NT2/D1 (cell line): Measurements from ENCODE around the gene FAM186B.

ENCODE experiments used
- DNase-seq: peaks from one replicate; pipeline ENCODE4 v3.0.0-alpha.2; 2011; ENCODE audit warnings: low read depth, low spot score
- H3K27me3 ChIP-seq: 2 replicates; pipeline ENCODE4 v1.6.0; 2011; ENCODE audit warnings: mild to moderate bottlenecking; ENCODE audit not compliant: insufficient read length, insufficient read depth
- H3K36me3 ChIP-seq: 2 replicates; pipeline ENCODE4 v1.6.1; 2011; ENCODE audit warnings: mild to moderate bottlenecking, low read length, mixed read lengths; ENCODE audit not compliant: insufficient read depth, insufficient read length
- H3K4me1 ChIP-seq: 2 replicates; pipeline ENCODE4 v1.5.1; 2011; ENCODE audit not compliant: insufficient read depth, insufficient read length
- H3K4me3 ChIP-seq: 2 replicates; pipeline ENCODE4 v1.5.1; 2011; ENCODE audit warnings: low read depth; ENCODE audit not compliant: insufficient read length
- H3K9ac ChIP-seq: 2 replicates; pipeline ENCODE4 v1.6.0; 2011; ENCODE audit warnings: low read depth; ENCODE audit not compliant: insufficient read length
- H3K9me3 ChIP-seq: 2 replicates; pipeline ENCODE4 v1.5.1; 2011; ENCODE audit warnings: mild to moderate bottlenecking, low read length; ENCODE audit not compliant: insufficient read depth
- SUZ12 ChIP-seq: IDR thresholded peaks from 2 replicates; pipeline ENCODE4 v1.6.1; 2011; ENCODE audit not compliant: insufficient read length, insufficient read depth; ENCODE audit errors: extremely low read depth
- YY1 ChIP-seq: IDR thresholded peaks from 2 replicates; pipeline ENCODE4 v1.6.1; 2011; ENCODE audit not compliant: insufficient read length, insufficient read depth
- ZNF274 ChIP-seq: IDR thresholded peaks from 2 replicates; pipeline ENCODE4 v1.6.1; 2011; ENCODE audit warnings: mild to moderate bottlenecking, low read depth, low read length

The FAM186B gene

DNA sequence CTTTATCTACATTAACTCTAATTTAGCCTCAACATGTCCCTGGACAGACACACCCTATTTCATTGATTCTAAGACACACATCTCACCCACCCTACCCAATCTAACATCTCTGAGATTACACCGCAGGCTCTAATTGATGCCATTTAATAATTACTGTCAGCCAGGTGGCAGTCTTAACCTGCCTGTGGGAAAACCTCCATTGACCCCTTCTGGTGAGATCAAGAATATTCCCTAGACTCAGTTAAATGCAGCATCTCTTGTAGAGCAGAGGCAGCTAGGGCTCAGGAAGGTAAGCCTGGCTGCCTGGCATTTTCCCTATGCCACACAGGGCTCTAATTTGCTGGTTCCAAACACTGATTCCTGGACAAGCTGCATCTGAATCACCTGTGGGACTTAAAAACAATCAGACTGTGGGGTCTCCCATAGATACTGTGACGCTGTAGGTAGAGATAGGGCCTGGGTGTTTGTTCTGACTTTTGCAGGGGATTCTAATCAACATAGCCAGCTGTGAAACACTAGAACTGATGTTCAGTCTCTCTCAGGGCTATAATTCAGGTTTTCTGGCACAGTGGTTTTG lies 51.8 kb downstream of the FAM186B start:
- Histone ChIP-seq H3K36me3 (peaks cover 33% of the 10 kb centered on the region), H3K9ac (no peak overlapping the region), H3K4me1 (peaks cover 4% of the 10 kb centered on the region), H3K27me3 (no peaks in the 10 kb centered on the region), H3K4me3 (no peak overlapping the region), H3K9me3 (no peaks in the 10 kb centered on the region)
- TF ChIP-seq SUZ12 (no peak), ZNF274 (no peak), YY1 (no peak)
- peak; percentile 54 for DNase-seq

DNA sequence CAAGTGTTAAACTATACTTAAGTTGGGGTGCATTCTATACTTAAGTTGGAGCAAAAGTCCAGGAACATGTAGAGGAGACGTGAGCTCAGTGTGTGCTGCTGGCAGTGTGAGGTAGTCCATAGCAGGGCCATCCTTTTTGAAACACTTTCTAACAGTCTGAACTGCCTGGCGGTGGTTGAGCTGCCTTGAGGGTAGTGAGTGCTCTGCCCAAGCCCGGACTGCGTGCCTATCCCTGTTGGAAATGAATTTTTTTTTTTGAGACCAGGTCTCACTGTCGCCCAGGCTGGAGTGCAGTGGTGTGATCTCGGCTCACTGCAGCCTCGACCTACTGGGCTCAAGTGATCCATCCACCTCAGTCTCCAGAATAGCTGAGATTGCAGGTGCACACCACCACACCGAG lies 52.5 kb downstream of the FAM186B start:
- no peak for DNase-seq
- H3K9me3 ChIP-seq: no peaks in the 10 kb centered on the region
- peaks cover 4% of the 10 kb centered on the region for H3K4me1 ChIP-seq
- no peaks in the 10 kb centered on the region for H3K27me3 ChIP-seq
- no peak overlapping the region for H3K9ac ChIP-seq
- TF ChIP-seq ZNF274 (no peak), YY1 (no peak), SUZ12 (no peak)
- peaks cover 26% of the 10 kb centered on the region for H3K36me3 ChIP-seq
- H3K4me3 ChIP-seq: no peak overlapping the region

DNA sequence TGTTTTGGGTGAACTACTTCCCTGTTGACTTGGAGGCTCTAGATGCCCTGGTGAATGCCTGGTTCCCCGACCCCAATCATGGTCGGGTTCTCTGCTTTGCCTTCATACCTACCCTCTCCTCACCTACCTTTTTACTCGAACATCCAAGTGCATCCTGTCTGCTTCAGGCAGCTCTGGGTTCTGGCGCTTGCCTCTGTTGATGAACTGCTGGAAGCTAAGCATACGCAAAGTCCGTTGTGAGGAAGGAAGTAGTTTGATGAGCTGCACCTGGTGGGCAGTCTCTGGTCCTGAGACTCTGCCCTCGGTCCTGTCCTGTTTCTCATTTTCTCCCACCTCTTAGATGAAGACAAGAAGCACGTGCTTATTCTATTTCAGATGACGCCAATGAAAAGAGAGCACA lies 53.0 kb downstream of the FAM186B start:
- TF ChIP-seq ZNF274 (no peak), YY1 (no peak), SUZ12 (no peak)
- H3K4me1 ChIP-seq: peaks cover 4% of the 10 kb centered on the region
- H3K4me3 ChIP-seq: no peak overlapping the region
- no peaks in the 10 kb centered on the region for H3K9me3 ChIP-seq
- no peaks in the 10 kb centered on the region for H3K27me3 ChIP-seq
- H3K9ac ChIP-seq: no peak overlapping the region
- no peak for DNase-seq
- peaks cover 21% of the 10 kb centered on the region for H3K36me3 ChIP-seq

GRCh38 chr12:49552014-49552413 lies 53.4 kb downstream of the FAM186B start:
- Histone ChIP-seq H3K27me3 (no peaks in the 10 kb centered on the region), H3K4me1 (peaks cover 4% of the 10 kb centered on the region), H3K9ac (no peak overlapping the region), H3K4me3 (no peak overlapping the region), H3K9me3 (no peaks in the 10 kb centered on the region), H3K36me3 (peaks cover 17% of the 10 kb centered on the region)
- DNase-seq: no peak
- TF ChIP-seq ZNF274: no peak
- TF ChIP-seq SUZ12: no peak
- TF ChIP-seq YY1: no peak

DNA sequence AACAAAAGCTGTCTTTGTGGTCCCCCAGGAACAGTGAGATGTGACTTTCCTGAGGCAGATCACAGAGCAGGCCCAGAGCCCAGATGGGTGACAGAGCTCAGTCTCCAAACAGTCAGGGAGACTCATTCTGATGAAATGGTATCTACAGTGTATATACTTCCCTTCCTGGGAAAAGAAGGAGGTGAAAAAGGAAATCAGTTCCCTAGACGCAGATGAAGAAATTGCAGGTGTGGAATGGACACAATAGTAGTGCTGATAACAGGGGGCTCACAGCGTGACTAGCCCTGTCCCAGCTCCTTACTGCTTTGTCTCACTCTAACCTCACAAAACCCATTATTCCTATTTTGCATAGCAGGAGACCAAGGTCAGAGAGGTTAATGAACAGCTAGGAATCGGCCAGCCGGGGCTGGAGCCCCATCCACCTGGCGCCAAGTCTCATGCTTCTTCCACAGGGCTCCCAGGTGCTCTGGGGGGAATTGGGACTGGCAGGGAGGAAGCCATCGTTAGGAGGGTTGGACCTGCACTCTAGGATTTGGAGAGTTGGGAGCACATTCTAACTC lies 54.7 kb downstream of the FAM186B start:
- TF ChIP-seq ZNF274 (no peak), SUZ12 (no peak), YY1 (no peak)
- Histone ChIP-seq H3K4me1 (peaks cover 8% of the 10 kb centered on the region), H3K4me3 (no peak overlapping the region), H3K9me3 (no peaks in the 10 kb centered on the region), H3K27me3 (no peaks in the 10 kb centered on the region), H3K36me3 (peaks cover 5% of the 10 kb centered on the region), H3K9ac (no peak overlapping the region)
- DNase-seq: no peak

DNA sequence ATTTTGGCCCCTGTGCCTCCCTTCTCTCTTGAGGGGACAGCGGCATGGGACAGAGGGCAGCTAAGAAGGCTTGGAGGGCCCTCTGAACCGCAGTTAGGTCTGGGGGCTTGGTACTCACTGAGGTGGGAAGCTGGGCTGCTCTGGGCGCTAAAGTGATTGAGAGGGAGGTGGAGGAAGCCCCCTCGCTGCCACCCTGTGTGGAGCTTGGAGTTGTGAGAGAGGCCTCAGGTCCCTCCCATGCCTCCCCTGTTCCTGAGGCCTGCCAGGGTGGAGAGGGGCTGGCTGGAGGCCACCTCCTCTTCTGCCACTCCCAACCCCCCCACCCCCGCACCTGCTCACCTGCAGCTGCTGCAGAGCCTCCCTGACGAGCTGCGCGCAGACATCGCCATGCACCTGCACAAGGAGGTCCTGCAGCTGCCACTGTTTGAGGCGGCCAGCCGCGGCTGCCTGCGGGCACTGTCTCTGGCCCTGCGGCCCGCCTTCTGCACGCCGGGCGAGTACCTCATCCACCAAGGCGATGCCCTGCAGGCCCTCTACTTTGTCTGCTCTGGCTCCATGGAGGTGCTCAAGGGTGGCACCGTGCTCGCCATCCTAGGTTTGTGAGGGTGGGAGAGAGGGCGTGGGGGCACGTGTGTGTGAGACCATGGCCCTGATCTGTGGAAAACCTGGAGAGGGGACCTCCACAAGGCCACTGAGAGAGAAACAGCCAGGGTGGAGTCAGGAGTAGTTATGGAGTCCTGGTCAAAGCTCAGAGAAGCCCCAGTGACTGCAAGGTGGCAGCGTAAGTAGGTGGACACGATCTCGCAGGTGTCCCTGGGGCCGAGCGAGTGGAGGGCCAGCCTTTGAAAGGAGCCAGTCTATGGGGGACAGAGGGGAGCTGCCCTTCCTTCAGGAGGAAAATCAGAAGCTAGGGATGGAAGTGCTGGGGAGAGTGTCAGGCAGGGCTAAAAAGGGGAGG lies 55.4 kb downstream of the FAM186B start:
- Histone ChIP-seq H3K27me3 (no peaks in the 10 kb centered on the region), H3K36me3 (no peaks in the 10 kb centered on the region), H3K9ac (peak overlapping the region; percentile 4), H3K4me3 (no peak overlapping the region), H3K9me3 (no peaks in the 10 kb centered on the region), H3K4me1 (peaks cover 9% of the 10 kb centered on the region)
- DNase-seq: no peak
- no peak for TF ChIP-seq ZNF274
- no peak for TF ChIP-seq SUZ12
- no peak for TF ChIP-seq YY1

DNA sequence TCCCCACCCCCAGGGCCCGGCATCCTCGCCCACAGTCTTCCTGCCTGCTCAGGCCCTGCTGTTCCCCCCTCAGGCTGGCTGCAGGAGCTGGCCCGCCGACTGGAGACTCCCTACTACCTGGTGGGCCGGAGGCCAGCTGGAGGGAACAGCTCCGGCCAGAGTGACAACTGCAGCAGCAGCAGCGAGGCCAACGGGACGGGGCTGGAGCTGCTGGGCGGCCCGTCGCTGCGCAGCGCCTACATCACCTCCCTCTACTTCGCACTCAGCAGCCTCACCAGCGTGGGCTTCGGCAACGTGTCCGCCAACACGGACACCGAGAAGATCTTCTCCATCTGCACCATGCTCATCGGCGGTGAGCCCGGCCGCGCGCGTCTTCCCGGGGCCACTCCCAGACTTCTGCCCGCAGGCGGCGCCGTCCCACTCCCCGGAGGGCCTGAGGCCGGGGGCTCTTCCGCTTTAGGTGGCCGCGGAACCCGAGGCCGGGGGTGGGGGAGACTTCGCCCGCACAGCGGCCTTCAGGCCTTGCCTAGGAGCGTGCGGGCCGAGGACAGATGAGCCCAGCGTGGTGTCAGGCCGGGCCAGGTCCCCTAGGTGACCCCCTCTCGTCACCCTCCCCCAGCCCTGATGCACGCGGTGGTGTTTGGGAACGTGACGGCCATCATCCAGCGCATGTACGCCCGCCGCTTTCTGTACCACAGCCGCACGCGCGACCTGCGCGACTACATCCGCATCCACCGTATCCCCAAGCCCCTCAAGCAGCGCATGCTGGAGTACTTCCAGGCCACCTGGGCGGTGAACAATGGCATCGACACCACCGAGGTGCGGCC lies 56.4 kb downstream of the FAM186B start:
- Histone ChIP-seq H3K9me3 (no peaks in the 10 kb centered on the region), H3K4me3 (no peak overlapping the region), H3K9ac (peak overlapping the region; percentile 18), H3K27me3 (no peaks in the 10 kb centered on the region), H3K36me3 (no peaks in the 10 kb centered on the region), H3K4me1 (peaks cover 16% of the 10 kb centered on the region)
- DNase-seq: no peak
- TF ChIP-seq SUZ12: no peak
- TF ChIP-seq YY1: no peak
- no peak for TF ChIP-seq ZNF274
